ENCODE data around the gene MFAP4. TPM values are rescaled to one million over a fixed set of nuclear protein-coding genes. Genes with fewer than 3 reads are reported as not detected.

MFAP4 gene
- total and polyA plus RNA-seq, 5 donors = 92.8 to 160 (median 119) TPM

GRCh38 chr17:19377602-19378415 lies 9.2 kb downstream of the MFAP4 start:
- WGBS = under 1% methylated on average over 67 of the region's 67 CpGs
- intact Hi-C loops (cut with DNase I) = loop anchor here in 1 of 4 donors (5.0 kb wide), 1 partner anchor 129 kb away; no protein-coding TSS in a partner anchor
- DNase-seq (peak; percentile 99 to 100 (median 99)), ATAC-seq (peak; percentile 97 to 98)
- Histone ChIP-seq H3K27ac (ENCODE audit: low read length) (peak overlapping the region; percentile 98), H3K4me3 (ENCODE audit: low read length) (peak overlapping the region; percentile 63), H3K9me3 (ENCODE audit: control insufficient read depth, low read length) (no peaks in the 10 kb centered on the region), H3K4me1 (ENCODE audit: control insufficient read depth, insufficient read depth, low read length) (no peaks in the 10 kb centered on the region), H3K27me3 (ENCODE audit: control insufficient read depth, insufficient read depth) (no peaks in the 10 kb centered on the region)

- H3K27ac ChIP-seq (ENCODE audit: low read length) = no peak overlapping the region
- DNase-seq = no peak
- no peaks in the 10 kb centered on the region for H3K9me3 ChIP-seq (ENCODE audit: control insufficient read depth, low read length)
- H3K4me1 ChIP-seq (ENCODE audit: control insufficient read depth, insufficient read depth, low read length) = no peaks in the 10 kb centered on the region
- intact Hi-C loops (cut with DNase I) = loop anchor here in 1 of 4 donors (5.0 kb wide), 1 partner anchor 130 kb away; no protein-coding TSS in a partner anchor
- no peaks in the 10 kb centered on the region for H3K27me3 ChIP-seq (ENCODE audit: control insufficient read depth, insufficient read depth)
- 59% methylated on average over 2 of the region's 2 CpGs for WGBS
- H3K4me3 ChIP-seq (ENCODE audit: low read length) = peak overlapping the region; percentile 63
- no peak for ATAC-seq
Observed at GRCh38 chr17:19376811-19377210, 10.2 kb downstream of the MFAP4 start.

- ATAC-seq (no peak), DNase-seq (no peak)
- intact Hi-C loops (cut with DNase I) = loop anchor here in 1 of 4 donors (5.0 kb wide), 1 partner anchor 132 kb away; no protein-coding TSS in a partner anchor
- no peak overlapping the region for H3K27ac ChIP-seq (ENCODE audit: low read length)
- 91% methylated on average over 1 of the region's 1 CpG for WGBS
- no peaks in the 10 kb centered on the region for H3K4me1 ChIP-seq (ENCODE audit: control insufficient read depth, insufficient read depth, low read length)
- no peak overlapping the region for H3K4me3 ChIP-seq (ENCODE audit: low read length)
- H3K27me3 ChIP-seq (ENCODE audit: control insufficient read depth, insufficient read depth) = no peaks in the 10 kb centered on the region
- H3K9me3 ChIP-seq (ENCODE audit: control insufficient read depth, low read length) = no peaks in the 10 kb centered on the region
Observed at GRCh38 chr17:19375732-19376131, 11.3 kb downstream of the MFAP4 start.

GRCh38 chr17:19374136-19374535 lies 12.9 kb downstream of the MFAP4 start:
- Histone ChIP-seq H3K4me1 (ENCODE audit: control insufficient read depth, insufficient read depth, low read length) (peaks cover 2% of the 10 kb centered on the region), H3K27ac (ENCODE audit: low read length) (no peak overlapping the region), H3K9me3 (ENCODE audit: control insufficient read depth, low read length) (no peaks in the 10 kb centered on the region), H3K4me3 (ENCODE audit: low read length) (no peak overlapping the region), H3K27me3 (ENCODE audit: control insufficient read depth, insufficient read depth) (no peaks in the 10 kb centered on the region)
- ATAC-seq (no peak), DNase-seq (no peak)
- WGBS = 89% methylated on average over 5 of the region's 5 CpGs
- intact Hi-C loops (cut with DNase I) = no loop called here

- intact Hi-C loops (cut with DNase I) = no loop called here
- ATAC-seq (no peak), DNase-seq (peak in 1 of 3 donors; percentile 12)
- peaks cover 2% of the 10 kb centered on the region for H3K4me1 ChIP-seq (ENCODE audit: control insufficient read depth, insufficient read depth, low read length)
- no peak overlapping the region for H3K4me3 ChIP-seq (ENCODE audit: low read length)
- no peaks in the 10 kb centered on the region for H3K9me3 ChIP-seq (ENCODE audit: control insufficient read depth, low read length)
- 76% methylated on average over 8 of the region's 8 CpGs for WGBS
- H3K27me3 ChIP-seq (ENCODE audit: control insufficient read depth, insufficient read depth) = no peaks in the 10 kb centered on the region
- no peak overlapping the region for H3K27ac ChIP-seq (ENCODE audit: low read length)
Observed at GRCh38 chr17:19372866-19373504, 14.0 kb downstream of the MFAP4 start.

GRCh38 chr17:19372439-19372838 lies 14.6 kb downstream of the MFAP4 start:
- Histone ChIP-seq H3K9me3 (ENCODE audit: control insufficient read depth, low read length) (no peaks in the 10 kb centered on the region), H3K27me3 (ENCODE audit: control insufficient read depth, insufficient read depth) (no peaks in the 10 kb centered on the region), H3K27ac (ENCODE audit: low read length) (no peak overlapping the region), H3K4me1 (ENCODE audit: control insufficient read depth, insufficient read depth, low read length) (peaks cover 2% of the 10 kb centered on the region), H3K4me3 (ENCODE audit: low read length) (no peak overlapping the region)
- WGBS = 74% methylated on average over 12 of the region's 12 CpGs
- ATAC-seq (no peak), DNase-seq (no peak)
- intact Hi-C loops (cut with DNase I) = no loop called here

- WGBS = 88% methylated on average over 9 of the region's 9 CpGs
- ATAC-seq (no peak), DNase-seq (no peak)
- H3K9me3 ChIP-seq (ENCODE audit: control insufficient read depth, low read length) = no peaks in the 10 kb centered on the region
- H3K4me3 ChIP-seq (ENCODE audit: low read length) = no peak overlapping the region
- intact Hi-C loops (cut with DNase I) = no loop called here
- H3K4me1 ChIP-seq (ENCODE audit: control insufficient read depth, insufficient read depth, low read length) = peaks cover 2% of the 10 kb centered on the region
- no peaks in the 10 kb centered on the region for H3K27me3 ChIP-seq (ENCODE audit: control insufficient read depth, insufficient read depth)
- no peak overlapping the region for H3K27ac ChIP-seq (ENCODE audit: low read length)
Observed at GRCh38 chr17:19372011-19372370, 15.0 kb downstream of the MFAP4 start.

GRCh38 chr17:19371259-19372010 lies 15.6 kb downstream of the MFAP4 start:
- H3K27me3 ChIP-seq (ENCODE audit: control insufficient read depth, insufficient read depth) = no peaks in the 10 kb centered on the region
- WGBS = 85% methylated on average over 7 of the region's 7 CpGs
- peaks cover 2% of the 10 kb centered on the region for H3K4me1 ChIP-seq (ENCODE audit: control insufficient read depth, insufficient read depth, low read length)
- no peaks in the 10 kb centered on the region for H3K9me3 ChIP-seq (ENCODE audit: control insufficient read depth, low read length)
- no peak for ATAC-seq
- intact Hi-C loops (cut with DNase I) = no loop called here
- peak in 1 of 3 donors; percentile 18 for DNase-seq
- H3K4me3 ChIP-seq (ENCODE audit: low read length) = no peak overlapping the region
- no peak overlapping the region for H3K27ac ChIP-seq (ENCODE audit: low read length)

- Histone ChIP-seq H3K9me3 (ENCODE audit: control insufficient read depth, low read length) (no peaks in the 10 kb centered on the region), H3K4me3 (ENCODE audit: low read length) (no peak overlapping the region), H3K27ac (ENCODE audit: low read length) (no peak overlapping the region), H3K27me3 (ENCODE audit: control insufficient read depth, insufficient read depth) (no peaks in the 10 kb centered on the region), H3K4me1 (ENCODE audit: control insufficient read depth, insufficient read depth, low read length) (peaks cover 2% of the 10 kb centered on the region)
- 61% methylated on average over 7 of the region's 7 CpGs for WGBS
- intact Hi-C loops (cut with DNase I) = no loop called here
- ATAC-seq (peak; percentile 29 to 89), DNase-seq (peak; percentile 64 to 70 (median 70))
Observed at GRCh38 chr17:19370493-19370960, 16.5 kb downstream of the MFAP4 start.

GRCh38 chr17:19369846-19370492 lies 17.0 kb downstream of the MFAP4 start:
- Histone ChIP-seq H3K9me3 (ENCODE audit: control insufficient read depth, low read length) (no peaks in the 10 kb centered on the region), H3K27ac (ENCODE audit: low read length) (no peak overlapping the region), H3K4me3 (ENCODE audit: low read length) (no peak overlapping the region), H3K27me3 (ENCODE audit: control insufficient read depth, insufficient read depth) (no peaks in the 10 kb centered on the region), H3K4me1 (ENCODE audit: control insufficient read depth, insufficient read depth, low read length) (peaks cover 2% of the 10 kb centered on the region)
- intact Hi-C loops (cut with DNase I) = loop anchor here in 3 of 4 donors (10.0 kb wide), 1 partner anchor 395 kb away; no protein-coding TSS in a partner anchor
- DNase-seq (peak in 2 of 3 donors; percentile 78), ATAC-seq (peak; percentile 36 to 88)
- WGBS = 64% methylated on average over 12 of the region's 12 CpGs

Measured in right cardiac atrium (tissue), 5 donors.